CD4-positive, alpha-beta memory T cell (primary cell): Measurements from ENCODE around the gene PRRG2. TPM values are rescaled to one million over a fixed set of nuclear protein-coding genes. Genes with fewer than 3 reads are reported as not detected.
"Not testable (repeated sequence)": the region's sequence is repeated elsewhere in the genome, so short reads cannot be mapped to it uniquely, and the experiment has no call there.

Source experiments
- CTCF ChIA-PET: fragments of 350-600 bp; sonication (Branson Sonifier 250); formaldehyde crosslinking; loops from one replicate; lab custom pipeline; 2021; ENCODE audit warnings: inconsistent platforms; ENCODE audit not compliant: partially characterized antibody; lab: Charles Lee
- POLR2A ChIA-PET: fragments of 350-600 bp; sonication (Branson Sonifier 250); formaldehyde crosslinking; loops from one replicate; lab custom pipeline; 2021; ENCODE audit not compliant: partially characterized antibody; lab: Charles Lee
- DNase-seq, 5 donors: peaks; one replicate each; pipeline versions ENCODE4 v3.0.0 to v3.0.0-alpha.2; 2020 to 2022; ENCODE audit warnings: mixed read lengths in 1 of 5
- H3K27ac ChIP-seq: one replicate; pipeline ENCODE4 v1.7.0; 2013; ENCODE audit warnings: low read depth, low read length
- H3K27me3 ChIP-seq: 2 replicates; pipeline ENCODE4 v1.7.0; 2013; ENCODE audit warnings: mild to moderate bottlenecking, low read length, moderate library complexity; ENCODE audit not compliant: insufficient read depth
- H3K36me3 ChIP-seq: 2 replicates; pipeline ENCODE4 v1.7.0; 2013; ENCODE audit warnings: mild to moderate bottlenecking, low read length, moderate library complexity; ENCODE audit not compliant: insufficient read depth
- H3K4me1 ChIP-seq: 2 replicates; pipeline ENCODE4 v1.7.0; 2013; ENCODE audit warnings: mild to moderate bottlenecking, low read length, moderate library complexity; ENCODE audit not compliant: insufficient read depth
- H3K4me3 ChIP-seq, 2 donors: one replicate each; pipeline ENCODE4 v1.7.0; 2013; ENCODE audit warnings: low read length in 2 of 2, mild to moderate bottlenecking in 1 of 2
- H3K9me3 ChIP-seq, 2 donors: one replicate each; pipeline ENCODE4 v1.7.0; 2013; ENCODE audit warnings: low read length in 2 of 2, control low read depth in 1 of 2; ENCODE audit not compliant: control insufficient read depth in 1 of 2
- H3K27ac Mint-ChIP-seq, 7 donors: one replicate each; pipeline ENCODE4 v1.8.0; 2020 to 2021; ENCODE audit warnings: mixed read lengths in 7 of 7, mild to moderate bottlenecking in 6 of 7, inconsistent platforms in 3 of 7, moderate library complexity in 3 of 7
- H3K27me3 Mint-ChIP-seq, 2 donors: one replicate each; pipeline ENCODE4 v1.8.0; 2020 to 2021; ENCODE audit warnings: mixed read lengths in 2 of 2
- H3K36me3 Mint-ChIP-seq, 2 donors: one replicate each; pipeline ENCODE4 v1.8.0; 2020 to 2021; ENCODE audit warnings: mixed read lengths in 2 of 2, inconsistent platforms in 1 of 2, mild to moderate bottlenecking in 1 of 2
- H3K4me1 Mint-ChIP-seq, 4 donors: one replicate each; pipeline ENCODE4 v1.8.0; 2020 to 2021; ENCODE audit warnings: mixed read lengths in 4 of 4, mild to moderate bottlenecking in 1 of 4
- H3K4me3 Mint-ChIP-seq, 8 donors: one replicate each; pipeline ENCODE4 v1.8.0; 2020 to 2021; ENCODE audit warnings: mixed read lengths in 8 of 8, mild to moderate bottlenecking in 7 of 8, moderate library complexity in 6 of 8, inconsistent platforms in 3 of 8
- H3K9me3 Mint-ChIP-seq, 8 donors: one replicate each; pipeline ENCODE4 v1.8.0; 2020 to 2021; ENCODE audit warnings: mixed read lengths in 8 of 8, mild to moderate bottlenecking in 5 of 8, inconsistent platforms in 3 of 8, moderate library complexity in 1 of 8
- intact Hi-C: fragments of 100-400 bp; cut with micrococcal nuclease; formaldehyde crosslinking; loops from one replicate; pipeline ENCODE4 v1.15.1; 2023
- polyA plus RNA-seq, 2 donors: library from polyadenylated mRNA; unstranded; fragments of 300-500 nt; fragmentation: Illumina TruSeq; gene quantifications; one replicate each; pipeline ENCODE4 v1.2.3, GENCODE V29; 2021
- total RNA-seq, 2 experiments: library from RNA; stranded (reverse); gene quantifications; one replicate each; pipeline ENCODE4 v1.2.3, GENCODE V29; 2021

The PRRG2 gene
- total and polyA plus RNA-seq, 4 experiments from 2014 or later, result 0.34 to 1.7 (median 1.0) TPM; not detected in 1

GRCh38 chr19:49626226-49626625, 45.1 kb downstream of the PRRG2 start:
- ChIA-PET POLR2A (no interaction called here), CTCF (no interaction called here)
- Histone ChIP-seq H3K4me3 (no peak overlapping the region), H3K36me3 (peaks cover 23% of the 10 kb centered on the region), H3K27me3 (no peaks in the 10 kb centered on the region), H3K27ac (no peak overlapping the region), H3K4me1 (no peaks in the 10 kb centered on the region), H3K9me3 (no peaks in the 10 kb centered on the region)
- H3K36me3 Mint-ChIP-seq, result peaks cover 26 to 43% of the 10 kb centered on the region in 2 donors
- peak overlapping the region in 1 of 7 donors; percentile 7 for H3K27ac Mint-ChIP-seq
- DNase-seq, result no peak
- H3K27me3 Mint-ChIP-seq, result no peaks in the 10 kb centered on the region
- intact Hi-C loops, result loop anchor here (2.0 kb wide), 1 partner anchor 13 kb away; no protein-coding TSS in a partner anchor
- no peak overlapping the region for H3K4me3 Mint-ChIP-seq
- peaks cover 0 to 6% (median 4%) of the 10 kb centered on the region in 4 donors for H3K4me1 Mint-ChIP-seq
- H3K9me3 Mint-ChIP-seq, result peaks cover 0 to 2% (median 0%) of the 10 kb centered on the region in 8 donors

- CTCF ChIA-PET, result interaction anchor here (0.7 kb wide), 1 partner anchor 37 kb away, joined by 3 read pairs; no protein-coding TSS in a partner anchor
- peaks cover 12 to 20% of the 10 kb centered on the region in 2 donors for H3K36me3 Mint-ChIP-seq
- H3K4me1 Mint-ChIP-seq, result peaks cover 0 to 4% (median 3%) of the 10 kb centered on the region in 4 donors
- H3K27ac ChIP-seq, result no peak overlapping the region
- H3K4me3 ChIP-seq, result no peak overlapping the region
- H3K27ac Mint-ChIP-seq, result peak overlapping the region in 1 of 7 donors; percentile 46
- DNase-seq, result no peak
- H3K27me3 ChIP-seq, result no peaks in the 10 kb centered on the region
- no peaks in the 10 kb centered on the region for H3K9me3 ChIP-seq
- POLR2A ChIA-PET, result interaction anchor here (0.6 to 2.1 kb wide), 4 partner anchors 8 to 127 kb away, joined by 3 to 12 read pairs (median 3); partner anchors contain the start of gene RRAS
- intact Hi-C loops, result no loop called here
- H3K27me3 Mint-ChIP-seq, result no peaks in the 10 kb centered on the region
- H3K4me1 ChIP-seq, result no peaks in the 10 kb centered on the region
- H3K36me3 ChIP-seq, result peaks cover 6% of the 10 kb centered on the region
- no peak overlapping the region for H3K4me3 Mint-ChIP-seq
- peaks cover 0 to 2% (median 0%) of the 10 kb centered on the region in 8 donors for H3K9me3 Mint-ChIP-seq
These were observed 48.5 kb downstream of the PRRG2 start for GRCh38 chr19:49629659-49630058.

- H3K4me3 ChIP-seq, result no peak overlapping the region
- no peak for DNase-seq
- Mint-ChIP-seq H3K27me3 (no peaks in the 10 kb centered on the region), H3K9me3 (peaks cover 0 to 2% (median 0%) of the 10 kb centered on the region in 8 donors), H3K4me3 (no peak overlapping the region), H3K36me3 (peaks cover 12 to 16% of the 10 kb centered on the region in 2 donors), H3K27ac (peak overlapping the region in 4 of 7 donors; percentile 2 to 78 (median 32)), H3K4me1 (peaks cover 2 to 9% (median 4%) of the 10 kb centered on the region in 4 donors)
- no peaks in the 10 kb centered on the region for H3K36me3 ChIP-seq
- POLR2A ChIA-PET, result interaction anchor here (0.6 to 2.9 kb wide), 6 partner anchors 9 to 45 kb away, joined by 4 to 15 read pairs (median 6); partner anchors contain the start of genes PRR12 and RRAS
- no peaks in the 10 kb centered on the region for H3K9me3 ChIP-seq
- CTCF ChIA-PET, result interaction anchor here (1.1 kb wide), 2 partner anchors 9 to 48 kb away, joined by 3 to 4 read pairs; partner anchors contain the start of gene RRAS
- H3K27ac ChIP-seq, result no peak overlapping the region
- no peaks in the 10 kb centered on the region for H3K27me3 ChIP-seq
- intact Hi-C loops, result no loop called here
- no peaks in the 10 kb centered on the region for H3K4me1 ChIP-seq
These were observed 50.0 kb downstream of the PRRG2 start for GRCh38 chr19:49631014-49631588.

- peaks cover 12% of the 10 kb centered on the region in 2 donors for H3K36me3 Mint-ChIP-seq
These were observed 50.6 kb downstream of the PRRG2 start for GRCh38 chr19:49631610-49632192.

GRCh38 chr19:49632576-49632975, 51.5 kb downstream of the PRRG2 start:
- intact Hi-C loops, result no loop called here
- Histone ChIP-seq H3K4me1 (peaks cover under 1% of the 10 kb centered on the region), H3K36me3 (no peaks in the 10 kb centered on the region), H3K27me3 (no peaks in the 10 kb centered on the region), H3K9me3 (no peaks in the 10 kb centered on the region), H3K27ac (no peak overlapping the region), H3K4me3 (no peak overlapping the region)
- POLR2A ChIA-PET, result interaction anchor here (0.7 to 2.9 kb wide), 2 partner anchors 32 to 41 kb away, joined by 3 to 15 read pairs; partner anchors contain the start of gene PRR12
- no peak for DNase-seq
- Mint-ChIP-seq H3K27ac (peak overlapping the region in 1 of 7 donors; percentile 35), H3K4me3 (no peak overlapping the region), H3K27me3 (no peaks in the 10 kb centered on the region), H3K9me3 (peaks cover 0 to 2% (median 0%) of the 10 kb centered on the region in 8 donors), H3K4me1 (peaks cover 2 to 11% (median 6%) of the 10 kb centered on the region in 4 donors), H3K36me3 (peaks cover 3 to 5% of the 10 kb centered on the region in 2 donors)
- CTCF ChIA-PET, result no interaction called here

More at GRCh38 chr19:49631610-49632192, 50.6 kb downstream of the PRRG2 start:
- Histone ChIP-seq H3K27me3 (no peaks in the 10 kb centered on the region), H3K4me3 (no peak overlapping the region), H3K27ac (no peak overlapping the region), H3K9me3 (no peaks in the 10 kb centered on the region), H3K4me1 (no peaks in the 10 kb centered on the region), H3K36me3 (no peaks in the 10 kb centered on the region)
- Mint-ChIP-seq H3K4me3 (no peak overlapping the region), H3K27me3 (no peaks in the 10 kb centered on the region), H3K9me3 (peaks cover 0 to 2% (median 0%) of the 10 kb centered on the region in 8 donors), H3K27ac (peak overlapping the region in 3 of 7 donors; percentile 14 to 62 (median 58)), H3K4me1 (peaks cover 2 to 9% (median 5%) of the 10 kb centered on the region in 4 donors)
- ChIA-PET POLR2A (interaction anchor here (0.7 to 2.9 kb wide), 5 partner anchors 9 to 44 kb away, joined by 3 to 15 read pairs (median 4); partner anchors contain the start of genes PRR12 and RRAS), CTCF (interaction anchor here (1.1 kb wide), 2 partner anchors 8 to 47 kb away, joined by 3 to 4 read pairs; partner anchors contain the start of gene RRAS)
- no peak for DNase-seq
- intact Hi-C loops, result no loop called here

GRCh38 chr19:49633273-49633672, 52.2 kb downstream of the PRRG2 start:
- DNase-seq, H3K27me3 ChIP-seq, H3K4me1 ChIP-seq, H3K9me3 ChIP-seq, H3K4me3 Mint-ChIP-seq, intact Hi-C loops, H3K27me3 Mint-ChIP-seq, POLR2A ChIA-PET, CTCF ChIA-PET, H3K9me3 Mint-ChIP-seq, H3K36me3 ChIP-seq, H3K36me3 Mint-ChIP-seq, H3K27ac ChIP-seq, H3K4me3 ChIP-seq: not testable (repeated sequence)
- peaks cover 3 to 17% (median 12%) of the 10 kb centered on the region in 4 donors for H3K4me1 Mint-ChIP-seq
- peak overlapping the region in 1 of 7 donors; percentile 16 for H3K27ac Mint-ChIP-seq
